Stimulated activated CD4-positive, alpha-beta T cell treated with anti-CD3 and anti-CD28 coated beads, Interleukin-1b, Interleukin-23, amount 100 ng/mL, for 1 hour (primary cell): ENCODE data around the gene TBX20.
"Not testable (repeated sequence)": the region's sequence is repeated elsewhere in the genome, so short reads cannot be mapped to it uniquely, and the experiment has no call there.

Experiments used
- DNase-seq, 2 donors: peaks; one replicate each; pipeline ENCODE4 v3.0.0-alpha.2; 2020; ENCODE audit warnings: low read depth in 2 of 2

Gene TBX20

DNA sequence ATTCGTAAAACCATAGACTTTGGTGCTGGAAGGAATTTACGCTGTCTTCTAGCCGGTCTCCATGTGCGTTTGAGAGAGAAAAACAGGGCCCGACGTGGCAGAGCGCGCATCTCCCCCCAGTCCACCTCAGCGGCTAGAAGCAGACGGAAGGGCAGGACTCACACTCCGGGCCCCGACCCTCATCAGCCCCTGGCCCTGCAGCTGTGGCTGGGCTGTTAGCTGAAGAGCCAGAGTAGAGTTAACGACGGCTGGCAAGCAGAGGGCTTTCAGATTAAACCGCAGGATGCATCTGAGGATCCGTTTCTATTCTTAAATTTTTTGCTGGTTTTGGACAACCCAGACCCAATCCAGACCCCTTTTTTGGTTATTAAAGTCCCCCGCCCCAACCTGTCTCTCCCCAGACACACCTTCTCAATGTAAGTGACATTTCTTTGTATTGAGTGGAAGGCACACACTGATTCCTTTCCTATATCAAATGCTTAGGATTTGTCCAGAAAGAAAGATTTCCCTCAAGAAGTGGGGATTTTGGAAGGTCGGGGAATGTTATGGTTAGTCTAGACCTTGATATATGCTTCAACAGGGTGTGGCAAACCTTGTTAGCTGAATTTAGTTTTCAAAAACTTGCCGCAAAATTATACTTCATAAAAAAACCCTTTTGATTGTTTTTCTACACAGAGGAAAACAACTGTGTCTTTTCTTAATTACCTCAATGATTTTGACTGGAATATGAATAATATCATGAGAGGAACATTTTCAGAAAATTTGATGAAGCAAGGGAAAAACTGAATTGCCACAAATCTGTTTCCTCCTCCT lies 1.7 kb upstream of the TBX20 start:
- no peak for DNase-seq

DNA sequence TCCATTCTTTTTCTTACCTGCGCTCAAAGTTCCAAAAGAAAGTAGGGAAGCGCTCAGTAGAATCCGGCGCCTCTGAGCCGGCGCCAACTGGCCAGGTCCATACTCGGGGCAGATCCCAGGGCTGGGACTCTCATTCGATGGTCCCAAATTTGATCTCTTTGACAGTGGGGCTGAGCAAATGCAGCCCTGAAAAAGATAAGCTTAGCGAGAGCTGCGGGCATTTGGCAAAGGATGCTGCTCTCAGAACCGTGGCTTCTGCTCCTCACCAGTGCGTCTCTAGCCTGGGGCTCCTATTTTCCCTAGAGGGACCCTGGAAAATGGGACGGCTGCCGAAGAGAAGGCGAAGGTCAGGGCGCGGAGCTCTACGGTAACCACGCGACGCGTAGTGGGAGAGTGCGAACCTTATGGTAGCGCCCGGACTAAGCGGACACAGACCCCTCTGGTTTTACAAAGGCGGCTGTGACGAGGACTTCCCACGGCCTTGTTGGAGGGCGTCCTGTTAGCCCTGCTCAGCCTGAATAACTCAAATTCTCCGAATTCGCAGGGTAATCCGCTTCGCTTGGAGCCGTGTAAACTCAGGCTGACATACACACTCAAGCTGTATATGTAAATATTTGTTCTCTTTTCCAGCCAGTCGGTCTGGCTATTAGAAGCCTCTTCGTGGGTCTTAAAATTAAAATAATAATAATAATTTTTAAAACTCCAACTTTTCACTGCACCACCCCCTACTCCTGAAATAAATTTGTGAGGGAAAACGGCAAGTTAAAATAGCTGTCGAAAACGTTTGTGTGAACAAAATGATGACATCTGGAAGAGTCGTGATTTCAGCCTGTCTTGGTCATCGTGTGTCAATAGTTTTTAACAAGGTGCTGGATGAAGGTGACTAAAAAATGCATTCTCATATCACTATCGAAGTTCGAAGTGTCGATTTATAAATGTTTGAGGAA lies 869 bp upstream of the TBX20 start:
- DNase-seq: no peak

DNA sequence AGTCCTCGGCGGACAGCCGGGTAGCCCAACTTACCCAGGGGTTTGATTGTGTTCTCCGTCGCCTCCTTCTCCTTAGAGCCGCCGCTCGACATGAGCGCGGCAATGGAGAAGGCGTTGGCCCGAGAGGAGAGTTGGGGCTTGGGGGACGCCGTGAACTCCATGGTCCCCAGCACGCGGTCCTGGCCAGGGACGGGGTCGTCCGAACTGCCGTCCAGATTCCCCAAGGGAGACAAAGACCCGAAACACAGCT lies 515 bp downstream of the TBX20 start:
- DNase-seq: no peak

DNA sequence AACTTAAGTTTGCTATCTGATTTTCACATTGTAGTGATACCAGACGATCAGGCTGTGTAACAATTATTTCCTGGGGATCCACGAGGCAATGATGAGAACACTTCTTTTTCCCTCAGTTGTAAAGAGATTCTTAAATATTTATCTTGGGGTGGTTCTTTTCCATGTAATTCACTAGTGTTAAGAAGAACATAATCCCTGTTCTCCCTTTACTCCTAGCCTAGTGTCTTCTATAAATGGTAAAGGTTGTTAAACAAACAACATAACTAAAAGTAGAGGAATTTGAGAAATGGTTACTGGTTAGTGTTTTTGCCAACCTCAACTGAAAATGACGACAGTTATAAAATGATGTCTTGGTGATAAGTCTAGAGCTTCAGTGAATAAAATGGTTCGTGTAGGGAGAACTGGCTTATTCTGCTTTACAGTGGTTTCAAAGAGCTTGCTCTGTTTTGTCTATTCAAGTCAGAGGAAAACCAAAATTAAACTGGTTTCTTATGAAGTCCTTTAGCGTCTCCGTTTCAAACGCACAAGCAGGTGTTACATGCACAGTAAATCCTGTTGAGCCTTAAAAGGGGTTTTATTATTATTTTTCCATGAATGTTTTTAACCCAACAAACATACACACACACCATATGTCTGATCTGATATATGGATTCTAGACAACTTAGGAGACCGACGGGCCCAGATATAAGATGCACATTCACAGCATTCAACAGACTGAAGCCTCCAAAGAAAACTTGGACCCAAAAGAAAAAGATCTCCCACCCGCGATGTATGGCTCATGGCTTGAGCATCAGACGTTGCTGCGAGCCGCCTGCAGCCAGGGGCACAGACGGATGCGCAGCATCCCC lies 1.1 kb downstream of the TBX20 start:
- no peak for DNase-seq

DNA sequence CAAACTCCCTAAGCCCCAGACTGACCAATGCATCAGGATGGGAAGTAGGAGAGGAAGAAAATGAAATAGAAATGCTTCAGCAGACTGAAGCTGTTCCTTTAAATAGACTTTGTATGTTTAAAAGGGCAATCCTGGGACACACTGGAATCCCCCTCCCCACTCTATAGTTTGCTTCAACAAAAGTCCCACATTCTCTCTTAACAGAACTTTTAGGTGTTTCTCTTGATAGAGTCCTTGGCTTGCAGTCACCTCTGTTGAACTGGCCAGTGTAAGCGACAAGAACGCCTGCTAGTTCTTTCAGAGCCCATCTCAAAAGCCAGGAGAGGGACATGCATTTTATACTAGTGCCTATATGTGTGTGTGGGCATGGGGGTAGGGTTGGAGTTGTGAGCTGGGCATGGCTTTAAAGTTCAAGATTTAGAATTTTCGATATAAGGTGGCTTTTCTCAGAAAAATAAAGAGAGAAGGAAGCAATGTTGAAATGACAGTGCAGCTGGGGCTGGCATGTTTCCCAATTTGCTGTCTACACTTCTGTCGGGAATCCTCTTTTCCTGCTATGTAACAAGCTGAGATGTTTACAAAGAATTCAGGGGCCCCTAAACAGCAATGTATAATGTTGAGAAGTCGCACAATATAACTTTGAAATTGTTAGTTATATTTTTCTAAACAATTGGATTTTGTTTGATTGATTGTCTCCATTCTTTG lies 2.1 kb downstream of the TBX20 start:
- no peak for DNase-seq

DNA sequence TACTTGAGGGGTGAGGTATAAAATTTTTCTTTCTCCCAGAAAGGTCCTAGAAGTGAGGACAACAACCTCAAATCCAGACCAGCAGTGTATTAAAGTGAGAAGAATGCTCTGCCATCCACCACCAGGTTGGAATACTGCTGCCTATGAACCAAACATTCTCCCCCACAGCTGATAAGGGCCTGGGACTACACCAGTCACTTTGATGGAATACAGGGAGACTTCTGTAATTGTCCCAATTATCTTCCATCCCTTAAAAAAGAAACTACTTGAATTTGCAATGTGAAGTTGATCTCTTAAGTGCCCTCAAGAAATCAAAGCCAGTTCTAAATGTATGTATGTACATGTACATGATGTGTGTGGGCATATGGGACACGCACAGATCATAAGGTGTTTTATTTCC lies 3.0 kb downstream of the TBX20 start:
- no peak for DNase-seq

DNA sequence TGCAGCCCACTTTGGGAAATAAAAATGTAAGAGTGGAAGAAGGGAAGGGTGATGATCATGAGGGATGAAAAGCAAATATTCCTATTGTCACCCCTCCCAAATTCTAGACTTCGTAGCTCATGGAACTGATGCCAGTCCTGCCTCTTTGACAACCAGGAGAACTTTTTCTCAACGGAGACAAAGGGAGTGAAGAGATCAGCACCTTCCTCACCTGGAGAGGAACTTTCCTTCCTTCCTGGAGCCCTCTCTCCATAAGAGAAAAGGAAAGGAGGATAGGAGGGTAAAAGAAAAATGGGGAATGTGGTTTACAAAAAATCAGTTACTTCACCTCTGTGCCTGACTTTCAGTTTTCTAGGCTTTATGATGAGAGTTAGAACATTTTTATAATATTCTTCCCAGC lies 3.4 kb downstream of the TBX20 start:
- DNase-seq: no peak

DNA sequence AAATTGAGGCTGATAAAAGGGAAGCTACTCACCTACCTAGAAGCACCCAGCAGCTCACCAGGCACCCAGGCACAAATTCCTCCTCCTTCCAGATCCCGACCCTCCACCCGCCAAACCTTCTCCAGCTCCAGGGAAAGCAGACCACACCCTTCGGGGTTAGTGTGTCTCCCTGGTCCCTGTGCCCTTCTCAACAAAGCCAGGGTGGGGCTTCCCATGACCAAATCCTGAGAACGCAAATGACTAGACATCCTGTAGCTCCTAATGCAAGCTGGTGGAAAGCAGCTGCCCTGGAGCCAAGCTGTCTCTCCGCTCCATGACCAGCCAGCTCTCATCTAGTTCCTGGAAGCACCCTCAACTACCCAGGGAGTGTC lies 4.4 kb downstream of the TBX20 start:
- DNase-seq: no peak

DNA sequence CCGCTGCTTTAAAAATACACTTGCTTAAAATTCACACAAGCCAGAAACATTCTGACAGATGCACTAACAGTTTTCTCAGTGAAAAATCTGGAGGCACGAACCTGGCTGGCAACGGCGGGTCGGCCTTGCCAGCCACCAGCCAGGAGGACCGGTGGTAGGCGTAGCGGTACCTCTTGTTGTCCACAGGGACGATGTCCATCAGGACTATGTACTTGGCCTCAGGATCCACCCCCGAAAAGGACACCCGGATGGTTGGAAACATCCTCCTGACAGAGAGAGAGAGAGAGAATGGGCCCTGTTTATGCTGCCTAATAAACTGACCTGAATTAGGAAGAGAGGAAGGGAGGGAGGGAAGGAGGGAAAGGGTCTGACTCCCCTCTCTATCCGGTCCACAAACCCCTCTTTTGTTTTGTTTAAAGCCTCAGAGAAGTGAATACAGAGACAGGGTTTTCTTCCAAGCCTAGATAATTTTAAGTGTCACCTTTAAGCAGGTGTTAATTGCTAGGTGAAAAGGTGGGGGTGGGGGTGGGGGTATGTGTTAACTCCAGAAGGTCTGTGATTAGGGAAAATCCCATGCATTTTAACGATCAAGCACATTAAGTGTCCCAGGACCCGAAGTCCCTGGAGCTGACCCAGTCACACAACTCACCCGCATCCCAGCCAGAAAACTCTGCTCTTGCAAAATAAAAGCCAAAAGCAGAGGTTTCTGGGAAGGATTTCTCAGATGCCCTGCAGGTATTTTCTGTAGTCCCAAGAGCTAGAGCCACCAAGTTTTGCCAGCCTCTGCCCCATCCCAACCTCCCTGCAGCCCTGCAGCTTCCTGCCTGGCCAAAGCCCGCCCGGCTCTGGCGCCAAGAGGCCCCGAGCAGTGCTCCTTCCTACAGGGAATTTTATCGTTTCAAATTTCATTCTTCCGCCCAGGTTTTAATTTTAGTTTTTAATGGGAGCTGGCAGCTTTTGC lies 5.0 kb downstream of the TBX20 start:
- DNase-seq: no peak

DNA sequence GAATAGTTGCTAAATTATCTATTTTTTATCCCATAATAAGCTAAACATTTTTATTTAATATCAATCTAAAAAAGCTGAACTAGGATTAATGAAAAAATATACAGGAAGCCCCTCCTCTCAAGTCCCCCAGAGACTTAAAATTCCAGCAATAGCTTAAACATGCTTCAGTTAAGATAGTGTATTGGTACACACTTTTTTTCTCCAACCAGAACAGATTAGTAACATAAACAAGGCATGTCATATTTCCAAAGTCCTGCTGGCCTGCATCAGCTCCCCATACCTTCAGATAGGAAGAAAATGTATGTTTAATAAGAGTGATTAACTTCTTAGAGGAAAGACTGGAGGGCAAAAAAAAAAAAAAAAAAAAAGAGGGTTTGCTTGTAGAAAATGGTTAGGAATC lies 7.1 kb downstream of the TBX20 start:
- no peak for DNase-seq

DNA sequence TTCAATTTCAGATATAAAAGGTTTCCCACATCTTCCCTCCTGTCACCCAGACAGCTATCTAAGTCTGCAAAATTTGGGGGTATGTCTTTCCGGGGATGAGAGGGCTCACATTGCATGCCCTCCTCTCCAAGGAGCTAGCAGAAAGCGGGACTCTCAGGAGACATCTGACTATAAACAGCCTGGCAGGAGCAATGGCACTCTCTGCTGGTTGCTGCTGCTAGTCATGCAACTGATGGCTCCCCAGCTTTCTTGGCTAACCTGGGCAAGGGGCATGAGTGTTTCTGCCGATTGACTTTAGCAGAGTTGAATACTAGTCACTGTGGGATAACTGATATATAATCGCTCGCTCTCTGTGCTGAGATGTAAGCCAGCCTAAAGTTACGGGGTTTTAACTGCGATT lies 12.0 kb downstream of the TBX20 start:
- DNase-seq: no peak

DNA sequence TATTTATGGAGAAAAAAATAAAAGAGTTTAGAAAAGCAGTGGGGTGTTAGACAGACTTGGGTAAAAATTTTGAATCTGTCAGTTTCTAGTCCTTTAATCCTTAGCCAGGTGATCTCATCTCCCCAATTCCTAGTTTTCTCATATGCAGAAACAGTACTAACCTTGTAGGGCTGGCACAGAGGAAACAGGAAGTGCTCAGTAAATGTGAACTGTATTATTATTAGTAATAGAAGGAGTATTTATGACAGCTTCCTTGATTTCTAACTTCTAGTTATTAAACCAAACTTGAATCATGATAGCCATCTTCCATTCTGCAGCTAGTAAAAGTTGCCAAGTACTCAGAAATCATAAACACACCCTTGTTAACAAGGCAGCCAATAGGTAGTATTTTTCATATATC lies 12.5 kb downstream of the TBX20 start:
- no peak for DNase-seq

DNA sequence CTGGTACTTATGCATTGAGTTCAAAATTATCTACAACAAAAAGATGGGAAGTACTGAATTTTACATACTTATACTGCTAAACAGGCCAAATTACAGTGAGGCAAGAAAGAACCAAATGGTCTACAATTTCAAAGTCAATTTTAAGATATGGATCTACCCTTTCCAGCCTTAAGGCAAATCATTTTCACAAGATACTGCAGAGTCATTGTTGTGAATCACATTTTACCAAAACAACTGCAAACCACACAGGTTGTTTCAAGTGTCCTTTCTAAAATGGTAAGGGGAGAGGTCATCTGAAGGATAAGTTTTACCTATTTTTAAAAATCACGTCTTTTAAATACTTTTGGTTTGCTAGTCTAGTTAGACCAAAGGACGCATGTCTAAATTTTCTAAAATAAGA lies 12.9 kb downstream of the TBX20 start:
- DNase-seq: not testable (repeated sequence)

DNA sequence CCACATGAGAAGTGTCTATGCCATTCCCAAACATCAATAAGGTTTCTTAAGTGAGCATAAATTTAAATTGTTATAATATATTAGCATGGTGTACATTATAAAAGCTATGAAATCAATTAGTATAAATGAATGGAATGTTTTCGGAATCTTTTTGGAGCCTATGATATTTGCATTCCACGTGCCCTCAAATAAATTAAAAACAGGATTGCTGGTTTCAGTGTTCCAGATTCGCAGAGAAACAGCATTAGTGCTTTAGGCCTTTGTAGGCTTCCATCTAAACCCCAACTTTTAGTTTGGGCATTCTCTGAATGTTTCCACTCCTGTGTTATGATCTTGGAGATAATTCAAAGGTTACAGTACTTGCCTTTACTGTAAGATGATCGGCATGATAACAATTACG lies 15.4 kb downstream of the TBX20 start:
- DNase-seq: not testable (repeated sequence)

DNA sequence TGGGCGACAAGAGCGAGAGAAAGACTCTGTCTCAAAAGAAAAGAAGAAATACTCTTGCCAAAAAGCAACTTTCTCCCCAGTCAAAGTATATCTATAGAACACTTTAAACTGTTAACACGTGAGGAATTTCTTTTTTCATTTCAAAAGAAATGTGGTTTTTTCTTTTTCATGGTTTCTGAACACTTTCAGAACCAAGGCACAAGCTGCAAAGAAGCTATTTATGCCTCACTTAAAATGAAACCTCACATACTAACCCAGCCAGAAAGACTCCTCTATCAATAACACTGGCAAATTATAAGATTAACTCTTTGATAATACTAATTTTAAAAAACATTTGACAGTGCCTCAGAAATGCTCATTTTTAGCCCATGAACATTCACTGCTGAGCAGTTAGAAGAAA lies 20.9 kb downstream of the TBX20 start:
- no peak for DNase-seq

DNA sequence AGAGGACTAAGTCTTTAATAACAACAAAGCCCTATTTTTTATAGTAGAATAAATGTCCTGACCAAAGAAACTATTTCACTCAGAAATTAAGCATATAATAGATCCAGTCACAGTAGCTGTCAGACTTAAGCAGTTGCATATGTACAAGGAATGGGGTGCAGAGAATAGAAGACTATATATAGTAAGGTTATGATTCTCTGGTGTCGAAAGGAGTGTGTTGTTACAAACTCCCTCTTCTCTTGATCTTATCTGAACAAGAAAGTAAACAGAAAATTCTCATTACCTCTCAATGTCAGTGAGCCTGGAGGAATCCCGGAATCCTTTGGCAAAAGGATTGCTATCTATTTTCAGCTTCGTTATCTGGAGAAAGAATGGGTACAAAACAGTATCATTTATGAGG lies 22.7 kb downstream of the TBX20 start:
- not testable (repeated sequence) for DNase-seq

DNA sequence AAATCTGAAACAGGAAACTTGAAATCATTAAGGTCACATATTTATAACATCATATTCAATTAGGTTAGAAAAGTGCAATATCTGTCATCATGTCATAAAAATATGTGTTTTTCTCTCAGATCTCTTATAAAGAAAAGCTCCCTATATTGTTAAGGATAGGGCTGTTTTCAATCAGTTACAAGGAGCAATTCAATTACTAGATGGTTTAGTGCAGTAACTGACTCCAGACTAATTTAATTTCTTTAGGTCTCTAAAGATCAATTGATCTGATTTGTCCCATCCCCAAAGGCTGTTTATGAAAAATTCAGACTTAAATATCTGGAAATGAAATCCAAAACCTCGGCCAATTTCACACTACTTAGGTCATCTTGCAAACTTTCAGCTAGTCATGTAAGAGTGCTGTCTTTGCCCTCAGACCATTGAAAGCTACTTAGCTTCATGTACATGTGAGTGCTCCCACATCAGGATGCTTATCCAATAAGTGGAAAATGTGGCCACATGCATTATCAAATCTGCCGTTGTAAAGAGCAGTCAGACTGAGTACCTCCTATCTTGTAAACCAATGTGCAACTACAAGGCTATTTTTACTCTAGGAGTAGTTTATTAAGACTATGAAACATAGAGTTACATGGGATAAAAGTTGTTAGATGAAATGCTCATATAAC lies 24.7 kb downstream of the TBX20 start:
- DNase-seq: not testable (repeated sequence)

DNA sequence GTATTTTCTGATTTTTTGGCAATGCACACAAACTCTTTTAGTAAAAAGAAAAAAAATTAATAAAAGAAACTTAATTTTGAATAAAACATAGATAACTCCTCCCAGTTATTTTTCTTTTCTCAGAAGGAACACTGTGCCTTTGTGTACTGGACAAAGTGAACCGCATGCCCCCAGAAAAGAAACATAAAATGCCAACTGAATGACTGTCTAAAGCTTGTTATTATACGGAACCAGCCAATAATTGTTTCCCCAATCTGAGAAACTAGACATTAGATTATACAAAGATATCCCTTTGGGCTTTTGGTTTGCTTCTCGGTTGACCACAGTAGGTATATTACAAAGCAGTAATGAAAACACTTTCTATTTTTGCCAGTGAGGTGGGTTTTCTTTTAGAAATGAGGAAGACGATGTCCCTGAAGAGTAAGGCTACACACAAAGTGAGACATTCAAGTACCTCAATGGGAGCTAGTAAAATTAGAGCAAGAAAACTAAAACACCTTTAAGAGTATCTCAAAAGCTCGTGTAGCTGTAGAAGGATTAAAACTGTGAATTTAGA lies 25.3 kb downstream of the TBX20 start:
- DNase-seq: not testable (repeated sequence)

DNA sequence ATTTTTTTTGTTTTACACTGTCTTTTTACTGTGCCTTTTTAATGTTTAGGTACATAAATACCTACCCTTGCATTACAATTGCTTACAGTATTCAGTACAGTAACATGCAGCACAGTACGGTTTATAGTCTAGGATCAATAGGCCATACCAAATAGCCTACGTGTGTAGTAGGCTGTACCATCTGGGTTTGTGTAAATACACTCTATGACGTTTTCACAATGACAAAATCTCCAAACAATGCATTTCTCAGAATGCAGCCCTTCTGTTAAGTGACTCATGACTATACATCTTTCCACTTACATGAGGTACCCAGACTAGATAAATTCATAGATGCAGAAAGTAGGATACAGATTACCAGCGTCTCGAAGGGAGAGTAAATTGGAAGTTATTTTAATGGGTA lies 26.5 kb downstream of the TBX20 start:
- not testable (repeated sequence) for DNase-seq

DNA sequence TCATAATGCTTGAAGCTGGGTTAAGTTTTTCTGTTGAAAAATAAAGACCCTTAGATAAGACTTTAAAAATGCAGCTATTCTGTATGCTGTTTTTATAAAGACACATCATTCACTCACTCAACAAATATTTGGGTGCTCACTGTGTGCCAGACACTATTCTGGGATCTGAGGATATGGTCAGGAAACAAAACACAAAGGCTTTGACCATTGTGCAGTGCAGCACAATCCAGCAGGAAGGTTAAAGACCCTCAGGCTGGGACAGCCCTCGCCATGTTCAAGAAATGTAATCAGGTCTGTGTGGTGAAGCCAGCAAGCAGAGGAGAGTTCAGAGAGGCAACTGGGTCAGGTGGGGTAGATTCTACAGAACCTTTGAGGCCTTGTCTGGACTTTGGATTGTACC lies 31.5 kb downstream of the TBX20 start:
- DNase-seq: not testable (repeated sequence)
